ENCODE measurements around the gene LRRC75B.
"Not testable (repeated sequence)": the region's sequence is repeated elsewhere in the genome, so short reads cannot be mapped to it uniquely, and the experiment has no call there.

GRCh38 chr22:24609888-24610287, 17.0 kb upstream of the LRRC75B start:
- not testable (repeated sequence) for TF ChIP-seq CTCF, POLR2A (IDR thresholded peaks at IDR 0.05)

Data from adrenal gland (tissue), 5 donors.